Stimulated activated CD8-positive, alpha-beta memory T cell treated with anti-CD3 and anti-CD28 coated beads, Interleukin-4, amount 100 ng/mL, for 4 hours (primary cell): Measurements from ENCODE around the gene PPP1CB.
"Not testable (repeated sequence)": the region's sequence is repeated elsewhere in the genome, so short reads cannot be mapped to it uniquely, and the experiment has no call there.

Experiments used
- DNase-seq, 2 donors: peaks; one replicate each; pipeline ENCODE4 v3.0.0-alpha.2; 2020; ENCODE audit warnings: low read depth in 2 of 2, low spot score in 1 of 2

Gene PPP1CB

GRCh38 chr2:28776471-28776870 lies 24.8 kb downstream of the PPP1CB start:
- no peak for DNase-seq

GRCh38 chr2:28778392-28778791 lies 26.8 kb downstream of the PPP1CB start:
- DNase-seq = no peak

DNA sequence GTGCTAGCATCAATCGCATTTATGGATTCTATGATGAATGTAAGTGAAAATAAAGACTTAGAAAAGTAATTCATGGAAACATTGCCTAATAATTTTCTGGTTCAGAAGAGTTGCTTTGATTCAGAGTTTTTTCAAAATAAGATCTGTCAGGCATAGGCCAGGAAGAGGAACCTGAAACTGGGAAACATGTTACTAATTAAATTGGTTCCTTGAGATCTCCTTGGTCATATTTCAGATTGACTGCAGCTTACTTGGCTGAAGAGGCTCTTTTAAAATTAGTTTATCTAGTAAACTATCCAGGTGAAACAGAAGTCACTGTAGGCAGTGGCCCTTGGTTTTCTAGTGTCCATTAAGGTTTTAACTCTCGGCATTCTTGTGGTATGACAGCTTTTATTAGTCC lies 27.4 kb downstream of the PPP1CB start:
- no peak for DNase-seq

GRCh38 chr2:28780496-28780895 lies 28.9 kb downstream of the PPP1CB start:
- no peak for DNase-seq

GRCh38 chr2:28782423-28782822 lies 30.8 kb downstream of the PPP1CB start:
- no peak for DNase-seq

- DNase-seq = not testable (repeated sequence)
Measured at GRCh38 chr2:28784570-28784969, 32.9 kb downstream of the PPP1CB start.

GRCh38 chr2:28796620-28797019 lies 45.0 kb downstream of the PPP1CB start:
- DNase-seq = no peak

DNA sequence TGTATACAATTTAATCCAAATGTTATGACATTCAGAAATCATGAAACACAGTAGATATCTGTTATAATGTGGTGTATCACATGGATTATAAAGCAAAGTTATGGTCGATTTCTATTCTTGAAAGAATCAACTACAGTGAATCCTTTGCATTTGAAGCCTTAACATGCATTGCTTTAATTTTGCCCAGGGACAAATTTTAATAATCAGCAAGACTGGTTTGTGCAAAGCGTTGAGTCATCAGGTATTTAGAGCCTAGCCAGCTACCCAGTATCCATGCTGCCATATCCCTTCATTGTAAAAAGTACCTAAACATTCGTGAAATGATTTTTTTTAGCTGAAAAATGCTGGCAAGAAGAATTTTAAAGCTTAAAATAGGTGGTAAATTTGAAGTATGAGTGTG lies 50.1 kb downstream of the PPP1CB start:
- no peak for DNase-seq

DNA sequence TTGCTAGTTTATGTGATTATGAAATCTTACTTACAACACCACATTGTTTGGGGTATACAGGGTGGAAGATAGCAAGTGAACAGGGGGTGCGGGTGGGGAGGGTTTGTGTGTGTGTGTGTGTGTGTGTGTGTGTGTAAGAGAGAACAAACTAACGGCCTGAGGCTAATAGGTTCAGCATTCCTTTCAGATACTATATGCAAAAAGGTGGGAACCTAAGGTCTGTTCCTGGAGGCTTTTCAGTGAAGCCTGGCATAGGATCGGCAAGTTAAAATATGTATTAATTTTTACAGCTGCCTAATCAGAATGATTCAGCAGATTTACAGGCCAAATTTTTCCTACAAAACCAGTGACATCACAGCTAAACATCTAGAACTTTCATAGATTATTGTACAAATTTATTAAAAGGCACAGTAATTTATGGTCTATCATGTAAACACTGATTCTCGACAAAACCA lies 51.4 kb downstream of the PPP1CB start:
- no peak for DNase-seq

- no peak for DNase-seq
Measured at GRCh38 chr2:28809927-28810326, 58.3 kb downstream of the PPP1CB start.

DNA sequence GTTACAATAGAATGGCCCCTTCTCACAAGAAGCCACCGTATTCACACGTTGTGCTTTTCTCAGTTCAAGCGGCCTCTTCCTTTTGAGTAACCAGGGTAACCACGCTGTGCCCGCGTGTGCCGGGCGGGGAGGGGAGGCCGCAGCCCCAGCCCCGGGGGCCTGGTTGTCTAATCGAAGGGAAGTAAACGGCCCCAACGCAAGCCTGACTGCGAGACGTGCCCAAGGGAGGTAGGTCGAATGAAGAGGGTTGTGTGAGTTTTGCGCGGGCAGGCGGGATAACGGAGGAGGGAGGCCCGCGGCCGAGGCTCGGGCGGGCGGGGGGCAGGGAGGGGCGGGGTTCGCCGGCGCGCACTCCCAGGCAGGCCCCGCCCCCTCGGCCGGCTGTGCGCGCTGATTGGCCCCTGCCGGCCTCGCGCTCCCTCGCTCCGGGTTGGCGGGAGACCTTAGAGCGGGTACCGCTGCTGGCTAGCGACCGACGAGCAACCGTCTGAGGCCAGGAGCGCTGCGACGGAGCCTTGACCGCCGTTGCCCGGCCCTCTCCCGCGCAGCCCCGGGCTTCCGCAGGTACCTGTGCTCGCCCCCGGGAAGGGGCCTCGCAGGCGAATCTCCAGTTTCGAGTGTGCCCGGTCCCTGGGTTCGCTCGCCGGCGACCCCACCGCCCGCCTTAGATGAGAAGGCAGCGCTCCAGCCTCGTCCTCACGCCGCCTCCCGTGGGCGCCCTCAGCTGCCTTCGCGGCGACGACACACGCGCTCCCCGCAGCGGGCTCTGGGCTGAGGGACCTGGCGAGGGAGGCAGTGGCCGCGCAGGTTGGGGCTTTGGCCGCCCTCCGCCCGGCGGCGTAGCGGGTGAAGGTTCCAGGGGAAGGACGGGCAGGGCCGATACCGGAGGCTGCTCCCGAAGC lies 59.0 kb downstream of the PPP1CB start, which contains the start of gene SPDYA:
SPDYA (plus strand) TSS at position 451 of the 902 bp plus-strand sequence. CDS start 5,181 bp downstream, outside the sequence.
- peak; percentile 51 to 56 for DNase-seq

GRCh38 chr2:28818053-28818452 lies 66.4 kb downstream of the PPP1CB start:
- no peak for DNase-seq

DNA sequence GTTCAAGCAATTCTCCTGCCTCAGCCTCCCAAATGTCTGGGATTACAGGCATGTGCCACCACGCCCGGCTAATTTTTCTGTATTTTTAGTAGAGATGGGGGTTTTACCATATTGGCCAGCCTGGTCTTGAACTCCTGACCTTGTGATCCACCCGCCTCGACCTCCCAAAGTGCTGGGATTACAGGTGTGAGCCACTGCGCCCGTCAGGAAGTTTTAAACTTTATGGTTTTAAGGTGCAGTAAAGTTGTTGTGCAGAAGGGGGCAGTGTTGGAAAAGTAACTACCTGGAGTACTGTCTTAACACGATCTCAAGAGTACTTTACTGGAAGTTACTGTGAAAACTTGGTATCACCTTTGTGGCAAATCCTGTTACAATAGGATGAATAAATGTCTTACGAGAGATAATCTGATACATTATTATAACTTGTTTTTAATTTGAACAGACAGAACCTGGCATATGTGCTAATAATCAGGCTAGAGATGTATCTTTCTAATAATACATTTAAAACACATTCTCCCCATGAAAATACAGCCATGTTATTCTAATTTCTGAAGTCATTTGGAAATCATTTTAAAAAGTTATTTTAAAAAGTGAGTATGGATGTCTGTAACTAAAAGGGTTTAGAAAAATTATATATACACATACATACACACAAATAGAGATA lies 69.8 kb downstream of the PPP1CB start:
- peak in 1 of 2 donors; percentile 41 for DNase-seq

- no peak for DNase-seq
Measured at GRCh38 chr2:28822036-28822435, 70.4 kb downstream of the PPP1CB start.

- DNase-seq = no peak
Measured at GRCh38 chr2:28824207-28824606, 72.6 kb downstream of the PPP1CB start.

DNA sequence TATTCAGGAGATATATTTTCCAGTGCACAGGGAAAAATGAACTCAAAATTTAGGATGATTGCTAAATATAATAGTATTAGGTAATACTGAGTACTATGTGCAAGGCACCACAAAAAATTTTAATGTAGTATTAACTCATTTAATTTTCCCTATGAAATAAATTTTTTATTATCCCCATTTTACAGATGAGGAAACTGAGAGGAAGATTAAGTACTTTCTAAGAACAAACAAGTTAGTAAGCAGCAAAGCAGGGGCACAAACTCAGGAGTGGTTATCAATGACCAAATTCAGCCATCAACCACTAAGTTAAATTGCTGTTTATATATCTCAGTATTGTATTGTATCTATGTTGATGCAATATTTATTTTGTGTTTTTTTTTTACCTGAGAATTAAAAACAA lies 73.2 kb downstream of the PPP1CB start:
- DNase-seq = no peak

DNA sequence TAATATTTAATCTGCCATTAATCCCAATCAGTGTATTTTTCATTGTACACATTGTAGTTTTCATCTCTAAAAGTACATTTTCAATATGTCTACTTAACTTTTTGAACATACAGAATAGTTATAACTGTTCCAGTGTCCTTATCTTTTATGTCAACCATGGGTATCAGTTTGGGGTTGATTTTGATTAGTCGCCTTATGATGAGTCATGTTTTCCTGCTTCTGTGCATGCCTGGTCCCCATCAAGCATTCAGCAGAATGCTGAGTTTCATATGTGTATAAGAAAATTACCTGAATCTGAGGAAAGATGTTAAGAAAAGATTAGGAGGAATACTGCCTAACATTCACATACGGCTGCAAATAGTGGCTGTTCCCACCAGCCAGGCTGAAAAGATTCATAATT lies 76.8 kb downstream of the PPP1CB start:
- DNase-seq = no peak

- DNase-seq = no peak
Measured at GRCh38 chr2:28833740-28834470, 82.3 kb downstream of the PPP1CB start.

GRCh38 chr2:28835781-28836180 lies 84.2 kb downstream of the PPP1CB start:
- DNase-seq = no peak

DNA sequence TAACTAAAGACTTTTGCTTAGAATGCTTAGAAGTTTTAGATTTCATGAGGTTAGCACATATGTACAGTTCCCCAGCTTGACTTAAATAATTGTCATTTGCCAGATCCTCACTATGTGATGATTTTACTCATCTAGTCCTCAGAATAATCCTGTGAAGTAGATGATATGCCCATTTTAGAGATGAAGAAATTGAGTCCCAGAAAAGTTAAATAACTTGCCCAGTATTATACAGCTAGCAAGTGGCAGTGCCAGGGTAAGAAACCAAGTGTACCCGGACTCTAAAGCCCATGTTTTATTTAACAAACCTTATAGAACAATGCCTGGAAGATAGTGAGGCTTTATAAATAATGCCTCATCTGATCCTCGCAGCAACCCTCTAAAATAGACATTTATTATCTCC lies 87.3 kb downstream of the PPP1CB start:
- DNase-seq = no peak

GRCh38 chr2:28842042-28842441 lies 90.4 kb downstream of the PPP1CB start:
- DNase-seq = no peak
